Neuronal stem cell (in vitro differentiated cells): ENCODE data around the gene MFSD2A.
A peak's percentile ranks its signal among the peaks of the same experiment; 100 is the strongest.
"Not testable (repeated sequence)": the region's sequence is repeated elsewhere in the genome, so short reads cannot be mapped to it uniquely, and the experiment has no call there.

Source experiments
- DNase-seq: peaks from one replicate; pipeline ENCODE4 v3.0.0-alpha.2; 2013; ENCODE audit warnings: low spot score
- H2AFZ ChIP-seq: one replicate; pipeline ENCODE4 v1.6.1; 2013; ENCODE audit warnings: mild to moderate bottlenecking, low read length, inconsistent platforms
- H2AK5ac ChIP-seq: 2 replicates; pipeline ENCODE4 v1.6.1; 2013; ENCODE audit warnings: low read depth, mild to moderate bottlenecking, inconsistent platforms, low read length, moderate library complexity, mixed read lengths
- H2BK120ac ChIP-seq: 2 replicates; pipeline ENCODE4 v1.6.1; 2013; ENCODE audit warnings: low read depth, mild to moderate bottlenecking, inconsistent platforms, low read length, moderate library complexity, mixed read lengths
- H2BK12ac ChIP-seq: one replicate; pipeline ENCODE4 v1.6.1; 2013; ENCODE audit warnings: low read length, inconsistent platforms
- H2BK15ac ChIP-seq: 2 replicates; pipeline ENCODE4 v1.6.1; 2013; ENCODE audit warnings: mild to moderate bottlenecking, low read length, inconsistent platforms, mixed read lengths
- H2BK5ac ChIP-seq: one replicate; pipeline ENCODE4 v1.6.1; 2013; ENCODE audit warnings: inconsistent platforms, mild to moderate bottlenecking, low read length, moderate library complexity
- H3K14ac ChIP-seq: one replicate; pipeline ENCODE4 v1.6.1; 2013; ENCODE audit warnings: low read length, inconsistent platforms
- H3K18ac ChIP-seq: 2 replicates; pipeline ENCODE4 v1.6.1; 2013; ENCODE audit warnings: low read length, inconsistent platforms
- H3K23ac ChIP-seq: 2 replicates; pipeline ENCODE4 v1.6.1; 2013; ENCODE audit warnings: low read depth, mild to moderate bottlenecking, mixed read lengths, low read length, inconsistent platforms; ENCODE audit not compliant: poor library complexity
- H3K27ac ChIP-seq: replicated peaks from 3 replicates; pipeline ENCODE4 v1.5.1; 2013; ENCODE audit warnings: low read length, inconsistent platforms
- H3K27me3 ChIP-seq, 3 experiments: 2 replicates each; pipeline ENCODE4 v1.6.1; 2013; ENCODE audit warnings: low read length in 3 of 3, mild to moderate bottlenecking in 2 of 3, inconsistent platforms in 1 of 3, low read depth in 1 of 3, mixed read lengths in 1 of 3, moderate library complexity in 1 of 3; ENCODE audit not compliant: control insufficient read depth in 3 of 3, insufficient read depth in 3 of 3
- H3K36me3 ChIP-seq, 2 donors: replicated peaks in 1 of 2; 2 replicates each; pipeline ENCODE4 v1.6.1; 2013; ENCODE audit warnings: low read length in 2 of 2; ENCODE audit not compliant: control insufficient read depth in 2 of 2, insufficient read depth in 2 of 2
- H3K4ac ChIP-seq: 2 replicates; pipeline ENCODE4 v1.6.1; 2013; ENCODE audit warnings: inconsistent platforms, mild to moderate bottlenecking, low read length, moderate library complexity
- H3K4me1 ChIP-seq, 2 donors: 1 replicate in 1 of 2; 2 replicates in 1 of 2; pipeline ENCODE4 v1.6.1; 2013; ENCODE audit warnings: low read length in 2 of 2, low read depth in 1 of 2; ENCODE audit not compliant: control insufficient read depth in 2 of 2, insufficient read depth in 1 of 2
- H3K4me2 ChIP-seq: one replicate; pipeline ENCODE4 v1.6.1; 2013; ENCODE audit warnings: mild to moderate bottlenecking, low read length, inconsistent platforms; ENCODE audit not compliant: insufficient read depth, poor library complexity, severe bottlenecking
- H3K4me3 ChIP-seq, 2 donors: 2 replicates each; pipeline ENCODE4 v1.5.1; 2013; ENCODE audit warnings: low read length in 2 of 2, mild to moderate bottlenecking in 2 of 2, inconsistent platforms in 1 of 2, moderate library complexity in 1 of 2
- H3K79me1 ChIP-seq: one replicate; pipeline ENCODE4 v1.6.1; 2013; ENCODE audit warnings: low read depth, mild to moderate bottlenecking, inconsistent platforms, low read length, moderate library complexity
- H3K9ac ChIP-seq: one replicate; pipeline ENCODE4 v1.6.1; 2013; ENCODE audit warnings: mild to moderate bottlenecking, low read depth, low read length, inconsistent platforms; ENCODE audit not compliant: poor library complexity
- H3K9me3 ChIP-seq, 2 donors: replicated peaks in 1 of 2; 2 replicates each; pipeline versions ENCODE3 to v1.6.1; 2013; ENCODE audit warnings: low read length in 2 of 2, mild to moderate bottlenecking in 2 of 2, inconsistent platforms in 1 of 2, low read depth in 1 of 2, mixed read lengths in 1 of 2, moderate library complexity in 1 of 2; ENCODE audit not compliant: control insufficient read depth in 2 of 2, insufficient read depth in 1 of 2
- H4K8ac ChIP-seq: one replicate; pipeline ENCODE4 v1.6.1; 2013; ENCODE audit warnings: low read depth, mild to moderate bottlenecking, inconsistent platforms, low read length, moderate library complexity
- H4K91ac ChIP-seq: one replicate; pipeline ENCODE4 v1.6.1; 2013; ENCODE audit warnings: low read length, low read depth, mild to moderate bottlenecking, inconsistent platforms; ENCODE audit not compliant: poor library complexity
- WGBS, 2 donors: extraction: QIAGEN DNeasy Blood & Tissue Kit; methylation state at CpG; one replicate each; pipeline ENCODE4 v1.1.7; 2013; ENCODE audit warnings: missing lambda C conversion rate in 2 of 2, mixed read lengths in 1 of 2; ENCODE audit not compliant: insufficient read length in 2 of 2, insufficient replicate concordance in 1 of 2; ENCODE audit errors: extremely low coverage in 2 of 2; 5-methylcytosine and 5-hydroxymethylcytosine counted together

Gene MFSD2A

DNA sequence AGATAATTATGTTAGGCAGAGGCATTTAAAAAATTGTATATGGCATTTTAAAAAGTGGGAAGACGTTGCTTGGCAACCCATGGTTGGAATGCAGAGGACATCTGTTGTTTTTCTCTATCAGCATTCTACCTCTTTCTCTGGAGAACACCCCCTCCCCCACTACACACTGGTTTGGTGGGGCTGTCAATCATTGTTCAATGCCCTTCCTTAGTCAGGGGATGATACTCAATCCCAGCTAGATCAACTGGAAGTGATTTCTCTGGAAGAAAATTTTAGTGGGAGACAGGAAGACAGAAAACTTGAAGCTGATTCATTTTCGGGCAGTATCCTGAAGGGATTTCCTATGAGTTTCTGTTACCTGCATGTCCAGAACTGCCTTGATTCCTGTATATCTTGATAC, 49.9 kb downstream of the MFSD2A start:
- H2BK120ac ChIP-seq: no peak overlapping the region
- H2BK15ac ChIP-seq: no peak overlapping the region
- no peak overlapping the region for H3K14ac ChIP-seq
- no CpG with 5 or more reads among the region's 2 CpGs for WGBS, 2 donors
- no peak overlapping the region for H3K23ac ChIP-seq
- peaks cover 0 to 9% of the 10 kb centered on the region in 2 donors for H3K9me3 ChIP-seq
- no peak overlapping the region for H3K9ac ChIP-seq
- no peak overlapping the region for H3K27ac ChIP-seq
- H3K4me2 ChIP-seq: no peak overlapping the region
- no peak overlapping the region for H3K4me3 ChIP-seq
- H3K36me3 ChIP-seq: no peaks in the 10 kb centered on the region
- H3K4ac ChIP-seq: no peak overlapping the region
- no peak overlapping the region for H2AK5ac ChIP-seq
- no peak overlapping the region for H2BK12ac ChIP-seq
- peak overlapping the region; percentile 43 for H2AFZ ChIP-seq
- peaks cover 0 to 14% of the 10 kb centered on the region in 2 donors for H3K4me1 ChIP-seq
- H3K18ac ChIP-seq: no peak overlapping the region
- H3K27me3 ChIP-seq: no peaks in the 10 kb centered on the region
- no peak overlapping the region for H4K8ac ChIP-seq
- no peak for DNase-seq
- no peaks in the 10 kb centered on the region for H3K79me1 ChIP-seq
- no peak overlapping the region for H2BK5ac ChIP-seq
- H4K91ac ChIP-seq: no peak overlapping the region

DNA sequence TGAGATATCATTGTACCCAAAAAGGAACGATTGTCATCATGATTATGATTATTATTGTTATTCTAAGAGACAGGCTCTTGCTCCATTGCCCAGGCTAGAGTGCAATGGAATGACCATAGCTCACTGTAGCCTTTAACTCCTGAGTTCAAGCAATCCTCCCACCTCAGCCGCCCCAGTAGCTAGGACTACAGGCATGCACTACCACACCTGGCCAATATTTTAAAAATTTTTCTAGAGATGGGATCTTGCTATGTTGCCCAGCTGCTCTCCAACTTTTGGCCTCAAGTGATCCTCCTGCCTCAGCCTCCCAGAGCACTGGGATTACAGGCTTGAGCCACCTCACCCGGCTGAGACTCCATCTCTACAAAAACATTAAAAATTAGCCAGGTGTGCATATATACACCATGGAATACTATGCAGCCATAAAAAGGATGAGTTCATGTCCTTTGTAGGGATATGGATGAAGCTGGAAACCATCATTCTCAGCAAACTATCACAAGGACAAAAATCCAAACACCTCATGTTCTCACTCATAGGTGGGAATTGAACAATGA, 52.6 kb downstream of the MFSD2A start:
- H2BK15ac ChIP-seq, H2BK5ac ChIP-seq, H3K27me3 ChIP-seq, H3K27ac ChIP-seq, H2AK5ac ChIP-seq, H3K9me3 ChIP-seq, H3K18ac ChIP-seq, DNase-seq, H3K4ac ChIP-seq, H3K4me3 ChIP-seq, H4K91ac ChIP-seq, H3K36me3 ChIP-seq, H3K79me1 ChIP-seq, H2BK120ac ChIP-seq, H3K14ac ChIP-seq, H2AFZ ChIP-seq, H3K23ac ChIP-seq, H3K4me2 ChIP-seq, H2BK12ac ChIP-seq, H4K8ac ChIP-seq, H3K9ac ChIP-seq: not testable (repeated sequence)
- H3K4me1 ChIP-seq: peaks cover 0 to 14% of the 10 kb centered on the region in 2 donors
- WGBS, 2 donors: no CpG with 5 or more reads among the region's 3 CpGs

DNA sequence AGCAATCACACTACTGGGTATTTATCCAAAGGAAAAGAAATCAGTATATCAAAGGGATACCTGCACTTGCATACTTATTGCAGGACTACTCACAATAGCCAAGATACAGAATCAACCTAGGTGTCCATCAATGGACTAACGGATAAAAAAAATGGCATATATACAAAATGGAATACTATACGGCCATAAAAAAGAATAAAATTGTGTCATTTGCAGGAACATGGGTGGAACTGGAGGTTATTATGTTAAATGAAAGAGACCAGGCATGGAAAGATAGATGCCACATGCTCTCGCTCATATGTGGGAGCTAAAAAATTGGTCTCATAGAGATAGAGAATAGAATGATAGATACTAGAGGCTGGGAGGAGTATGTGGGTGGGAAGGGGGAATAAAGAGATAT, 56.3 kb downstream of the MFSD2A start:
- Histone ChIP-seq H2BK15ac (no peak overlapping the region), H3K4me3 (no peak overlapping the region), H4K91ac (no peak overlapping the region), H2BK12ac (no peak overlapping the region), H3K4ac (no peak overlapping the region), H3K4me1 (no peaks in the 10 kb centered on the region), H3K23ac (no peak overlapping the region), H3K79me1 (no peaks in the 10 kb centered on the region), H3K27me3 (no peaks in the 10 kb centered on the region), H3K27ac (no peak overlapping the region), H3K9me3 (peaks cover 0 to under 1% of the 10 kb centered on the region in 2 donors), H2BK120ac (no peak overlapping the region), H2AK5ac (no peak overlapping the region), H4K8ac (no peak overlapping the region), H2BK5ac (no peak overlapping the region), H2AFZ (no peak overlapping the region), H3K36me3 (no peaks in the 10 kb centered on the region), H3K18ac (no peak overlapping the region), H3K9ac (no peak overlapping the region), H3K4me2 (no peak overlapping the region), H3K14ac (no peak overlapping the region)
- DNase-seq: no peak
- no CpG with 5 or more reads among the region's 3 CpGs for WGBS, 2 donors

DNA sequence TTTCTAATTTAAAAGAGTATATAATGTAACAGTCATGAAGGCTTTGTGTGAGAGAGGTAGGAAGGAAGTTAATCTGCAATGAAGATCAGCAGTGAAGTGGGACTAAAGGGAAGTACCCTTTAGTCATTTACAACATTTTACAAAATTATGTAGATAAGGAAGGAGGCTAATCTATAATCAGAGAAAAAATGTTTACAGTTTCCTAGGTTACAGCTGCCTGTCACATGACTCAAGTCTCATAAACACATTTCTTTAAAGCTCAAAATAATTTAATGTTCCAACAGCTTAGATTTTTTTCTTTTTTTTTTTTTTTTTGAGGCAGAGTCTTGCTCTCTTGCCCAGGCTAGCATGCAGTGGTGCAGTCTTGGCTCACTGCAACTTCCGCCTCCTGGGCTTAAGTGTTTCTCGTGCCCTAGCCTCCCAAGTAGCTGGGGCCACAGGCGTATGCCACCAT, 59.3 kb downstream of the MFSD2A start:
- H2BK12ac ChIP-seq: no peak overlapping the region
- H3K36me3 ChIP-seq: no peaks in the 10 kb centered on the region
- no peak overlapping the region for H3K9ac ChIP-seq
- no peak overlapping the region for H3K23ac ChIP-seq
- no peaks in the 10 kb centered on the region for H3K79me1 ChIP-seq
- peaks cover 3 to 6% of the 10 kb centered on the region in 2 donors for H3K9me3 ChIP-seq
- H3K4me1 ChIP-seq: no peaks in the 10 kb centered on the region
- no peak overlapping the region for H3K4me2 ChIP-seq
- H2BK120ac ChIP-seq: no peak overlapping the region
- H3K18ac ChIP-seq: no peak overlapping the region
- no peak overlapping the region for H2AK5ac ChIP-seq
- no peaks in the 10 kb centered on the region for H3K27me3 ChIP-seq
- no peak overlapping the region for H2AFZ ChIP-seq
- no peak overlapping the region for H2BK5ac ChIP-seq
- H3K14ac ChIP-seq: no peak overlapping the region
- H4K91ac ChIP-seq: no peak overlapping the region
- no peak overlapping the region for H4K8ac ChIP-seq
- H3K27ac ChIP-seq: no peak overlapping the region
- no peak overlapping the region for H3K4ac ChIP-seq
- no peak overlapping the region for H3K4me3 ChIP-seq
- no peak overlapping the region for H2BK15ac ChIP-seq
- DNase-seq: no peak
- no CpG with 5 or more reads among the region's 3 CpGs for WGBS, 2 donors
